Effector CD8-positive, alpha-beta T cell (primary cell): ENCODE measurements around the gene TMEM127.

Experiments used
- DNase-seq: peaks from one replicate; lab custom pipeline; 2025; lab: John Stamatoyannopoulos, UW

Gene TMEM127

GRCh38 chr2:96204836-96205624 is 60.8 kb downstream of the TMEM127 start:
- no peak for DNase-seq

DNA sequence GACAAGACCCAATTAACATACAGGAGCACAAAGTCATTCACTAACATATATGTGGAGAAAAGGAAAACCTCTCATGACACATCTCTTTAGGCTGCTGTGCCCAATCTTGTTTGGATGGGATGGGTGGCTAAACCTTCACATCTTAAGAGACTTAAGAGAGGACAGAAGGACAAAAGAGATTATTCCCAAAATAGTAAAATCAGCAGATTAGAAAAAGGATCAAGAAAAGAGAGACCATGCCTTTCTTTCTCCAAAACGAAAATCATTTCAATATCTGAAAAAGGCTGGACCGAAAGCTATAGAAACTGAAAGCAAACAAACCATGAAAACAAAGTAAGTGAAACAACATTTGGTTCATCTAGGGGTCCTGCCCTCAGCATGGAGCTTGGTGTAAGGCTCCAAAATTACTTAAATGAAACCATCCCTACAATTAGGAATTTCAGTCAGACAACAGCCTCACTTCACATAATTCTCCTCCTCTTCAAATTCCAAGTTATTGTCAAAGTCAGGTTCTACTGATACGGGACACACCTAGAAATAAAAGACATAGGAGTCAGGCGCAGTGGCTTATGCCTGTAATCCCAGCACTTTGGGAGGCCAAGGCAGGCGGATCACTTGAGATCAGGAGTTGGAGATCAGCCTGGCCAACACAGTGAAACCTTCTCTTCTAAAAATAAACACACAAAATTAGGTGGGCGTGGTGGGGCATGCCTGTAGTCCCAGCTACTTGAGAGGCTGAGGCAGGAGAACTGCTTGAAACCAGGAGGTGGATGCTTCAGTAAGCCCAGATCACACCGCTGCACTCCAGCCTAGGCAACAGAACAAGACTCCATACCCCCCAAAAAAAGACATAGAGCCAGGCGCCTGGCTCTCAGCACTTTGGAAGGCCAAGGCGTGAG is 62.4 kb downstream of the TMEM127 start:
- DNase-seq: no peak

GRCh38 chr2:96202152-96202854 is 63.5 kb downstream of the TMEM127 start:
- no peak for DNase-seq

DNA sequence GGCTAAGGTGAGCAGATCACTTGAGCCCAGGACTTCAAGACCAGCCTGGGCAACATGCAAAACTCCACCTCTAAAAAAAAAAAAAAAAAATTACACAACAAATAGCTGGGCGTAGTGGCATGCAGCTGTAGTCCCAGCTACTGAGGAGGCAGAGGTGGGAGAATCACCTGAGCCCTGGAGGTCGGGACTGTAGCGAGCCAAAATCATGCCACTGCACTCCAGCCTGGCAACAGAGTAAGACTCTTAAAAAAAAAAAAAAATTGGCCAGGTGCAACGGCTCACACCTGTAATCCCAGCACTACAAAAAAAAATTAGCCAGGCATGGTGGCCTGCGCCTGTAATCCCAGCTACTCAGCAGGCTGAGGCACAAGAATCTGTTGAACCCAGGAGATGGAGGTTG is 64.5 kb downstream of the TMEM127 start:
- no peak for DNase-seq

- DNase-seq: no peak
These were observed 66.9 kb downstream of the TMEM127 start for GRCh38 chr2:96198921-96199320.
